ENCODE results near the gene ZPLD1.

GRCh38 chr3:102391491-102391890 is 43.3 kb upstream of the ZPLD1 start:
- TF ChIP-seq CTCF (IDR thresholded peaks at IDR 0.05) (no peak), EP300 (IDR thresholded peaks at IDR 0.05) (no peak), POLR2A (IDR thresholded peaks at IDR 0.05) (no peak)
